ENCODE results near the gene CCDC6. TPM values are rescaled to one million over a fixed set of nuclear protein-coding genes. Genes with fewer than 3 reads are reported as not detected.
"Not testable (repeated sequence)": the region's sequence is repeated elsewhere in the genome, so short reads cannot be mapped to it uniquely, and the experiment has no call there.

Gene CCDC6
- 37.6 and 46.1 TPM in 2 replicates for total RNA-seq (2014; rRNA removed)
- percentile 93 among the genes with signal in this experiment for Bru-seq, nascent RNA
- BruChase-seq, experiment 1, labeled RNA remaining after a 6-hour chase: percentile 92 among the genes with signal in this experiment
- BruChase-seq, experiment 2, labeled RNA remaining after a 2-hour chase: percentile 87 among the genes with signal in this experiment
- long read RNA-seq, full-length matches to known transcripts: 52 of 122 reads
- long read RNA-seq, partial matches to known transcripts: 12 of 122 reads
- long read RNA-seq, other reads (novel, unspliced or antisense): 58 of 122 reads

DNA sequence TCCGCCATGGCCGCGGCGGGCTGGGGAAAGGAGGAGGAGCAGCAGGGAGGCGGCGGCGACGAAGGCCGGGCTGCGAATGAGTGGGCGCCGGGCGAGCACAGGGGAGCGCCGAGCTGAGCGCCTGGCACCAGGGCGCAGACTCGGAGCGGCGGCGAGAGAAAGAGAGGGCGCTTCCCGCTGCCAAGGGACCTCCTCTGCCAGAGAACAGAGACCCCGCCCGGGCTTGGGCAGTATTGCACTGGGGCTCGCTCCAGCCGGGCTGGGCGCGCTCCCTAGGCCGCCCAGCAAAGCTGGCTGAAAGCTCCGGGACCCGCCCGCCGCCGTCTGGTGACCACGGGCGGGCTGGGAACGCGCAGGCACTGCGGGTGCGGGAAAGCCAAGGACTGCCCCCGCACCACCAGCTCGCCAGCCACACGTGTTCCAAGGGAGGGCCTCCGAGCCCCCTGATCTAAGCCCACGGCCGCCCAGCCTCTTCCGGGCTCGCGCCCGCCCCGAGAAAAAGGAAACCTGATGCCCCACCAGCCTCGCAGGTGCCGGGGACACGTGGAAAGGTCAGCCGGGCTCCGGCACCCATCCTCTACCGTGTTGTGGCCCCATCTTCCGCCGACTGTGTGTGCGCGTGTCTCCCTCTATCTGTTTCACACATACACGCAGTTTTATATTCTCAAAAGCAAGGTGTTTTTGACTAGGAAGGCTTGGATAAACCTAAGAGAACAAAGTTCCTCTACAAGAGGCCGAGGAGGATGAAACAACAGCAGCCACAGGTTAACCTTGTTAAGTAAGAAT, at the start of gene CCDC6:
Gene CCDC6 (minus strand): TSS at position 140 of the 786 bp plus-strand sequence. CDS start 132 bp downstream, at position 8.
- peaks cover 27% of the 10 kb centered on the region for H4K20me1 ChIP-seq (ENCODE audit: low read length)
- ATAC-seq (peak; percentile 77), DNase-seq (peak; percentile 98)
- peaks cover 45% of the 10 kb centered on the region for H3K4me1 ChIP-seq (ENCODE audit: insufficient read depth, low read length)
- intact Hi-C loops (cut with micrococcal nuclease): loop anchor here (1.0 to 5.0 kb wide), 4 partner anchors 42 to 280 kb away; no protein-coding TSS in a partner anchor
- peak within 1 kb of the TSS; percentile 70 for H2AFZ ChIP-seq (ENCODE audit: low read length)
- peak within 1 kb of the TSS; percentile 84 for H3K4me2 ChIP-seq (ENCODE audit: low read length)
- peaks cover 12% of the 10 kb centered on the region for H3F3A ChIP-seq (ENCODE audit: low read length, unreplicated experiment)
- H3K27me3 ChIP-seq (ENCODE audit: low read length): no peaks in the 10 kb centered on the region
- H3K9me3 ChIP-seq (ENCODE audit: low read length): no peaks in the 10 kb centered on the region
- ChIA-PET CTCF (interaction anchor here (0.5 to 2.2 kb wide), 9 partner anchors 41 to 269 kb away, joined by 3 to 12 read pairs (median 4); no protein-coding TSS in a partner anchor), POLR2A (ENCODE audit: unreplicated experiment) (interaction anchor here (0.5 to 0.9 kb wide), 2 partner anchors 42 to 59 kb away, joined by 3 to 5 read pairs; no protein-coding TSS in a partner anchor)
- H3K27ac ChIP-seq (ENCODE audit: low read length): peak within 1 kb of the TSS; percentile 70
- BruUV-seq (replicated peaks): TSS peak; percentile 85
- H3K4me3 ChIP-seq (ENCODE audit: low read length): peak within 1 kb of the TSS; percentile 93
- H3K36me3 ChIP-seq (ENCODE audit: low read depth, low read length): no peaks in the 10 kb centered on the region
- peaks cover 47% of the 10 kb centered on the region for H3K79me2 ChIP-seq (ENCODE audit: low read length)
- TF ChIP-seq EZH2 (IDR thresholded peaks at IDR 0.05; ENCODE audit: low read length, unreplicated experiment): no peak
- 0 out of 2 replicates have a peak, but pooled peaks have one; percentile 29 for TF ChIP-seq EZH2phosphoT487 (IDR thresholded peaks at IDR 0.05; ENCODE audit: borderline replicate concordance, low read length)
- TF ChIP-seq, protein P1, sequence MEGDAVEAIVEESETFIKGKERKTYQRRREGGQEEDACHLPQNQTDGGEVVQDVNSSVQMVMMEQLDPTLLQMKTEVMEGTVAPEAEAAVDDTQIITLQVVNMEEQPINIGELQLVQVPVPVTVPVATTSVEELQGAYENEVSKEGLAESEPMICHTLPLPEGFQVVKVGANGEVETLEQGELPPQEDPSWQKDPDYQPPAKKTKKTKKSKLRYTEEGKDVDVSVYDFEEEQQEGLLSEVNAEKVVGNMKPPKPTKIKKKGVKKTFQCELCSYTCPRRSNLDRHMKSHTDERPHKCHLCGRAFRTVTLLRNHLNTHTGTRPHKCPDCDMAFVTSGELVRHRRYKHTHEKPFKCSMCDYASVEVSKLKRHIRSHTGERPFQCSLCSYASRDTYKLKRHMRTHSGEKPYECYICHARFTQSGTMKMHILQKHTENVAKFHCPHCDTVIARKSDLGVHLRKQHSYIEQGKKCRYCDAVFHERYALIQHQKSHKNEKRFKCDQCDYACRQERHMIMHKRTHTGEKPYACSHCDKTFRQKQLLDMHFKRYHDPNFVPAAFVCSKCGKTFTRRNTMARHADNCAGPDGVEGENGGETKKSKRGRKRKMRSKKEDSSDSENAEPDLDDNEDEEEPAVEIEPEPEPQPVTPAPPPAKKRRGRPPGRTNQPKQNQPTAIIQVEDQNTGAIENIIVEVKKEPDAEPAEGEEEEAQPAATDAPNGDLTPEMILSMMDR (conservative IDR thresholded peaks at IDR 0.05; ENCODE audit: low read depth, low read length): peak; percentile 77
- no peaks in the 10 kb centered on the region for H3K9me2 ChIP-seq (replicated peaks; ENCODE audit: low read length)
- H3K9ac ChIP-seq (ENCODE audit: low read length): peak within 1 kb of the TSS; percentile 82

DNA sequence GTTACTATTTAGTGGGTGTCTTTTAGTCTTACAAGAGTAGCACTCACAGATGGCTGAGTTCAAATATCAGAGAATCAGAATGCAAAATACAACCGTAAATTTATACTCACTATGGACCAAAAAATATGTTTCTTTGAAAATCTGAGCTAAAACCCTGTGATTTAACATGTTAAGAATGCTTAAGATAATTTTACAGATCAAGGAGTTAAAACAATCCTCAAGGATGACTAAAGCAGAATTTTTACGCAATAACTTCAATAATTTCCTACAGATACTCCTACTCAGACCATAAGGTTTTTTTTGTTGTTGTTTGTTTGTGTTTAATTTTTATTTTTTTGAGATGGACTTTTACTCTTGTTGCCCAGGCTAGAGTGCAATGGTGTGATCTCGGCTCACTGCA, 47.9 kb upstream of the CCDC6 start:
- no peaks in the 10 kb centered on the region for H3K36me3 ChIP-seq (ENCODE audit: low read depth, low read length)
- H3K4me2 ChIP-seq (ENCODE audit: low read length): no peak overlapping the region
- no peaks in the 10 kb centered on the region for H4K20me1 ChIP-seq (ENCODE audit: low read length)
- intact Hi-C loops (cut with micrococcal nuclease): no loop called here
- no peak overlapping the region for H3K9ac ChIP-seq (ENCODE audit: low read length)
- ChIA-PET POLR2A (ENCODE audit: unreplicated experiment) (interaction anchor here (0.6 kb wide), 1 partner anchor 45 kb away, joined by 3 read pairs; no protein-coding TSS in a partner anchor), CTCF (no interaction called here)
- H3K4me3 ChIP-seq (ENCODE audit: low read length): no peak overlapping the region
- DNase-seq (no peak), ATAC-seq (no peak)
- H3K9me3 ChIP-seq (ENCODE audit: low read length): no peaks in the 10 kb centered on the region
- H3F3A ChIP-seq (ENCODE audit: low read length, unreplicated experiment): no peaks in the 10 kb centered on the region
- no peak overlapping the region for H2AFZ ChIP-seq (ENCODE audit: low read length)
- no peak overlapping the region for H3K27ac ChIP-seq (ENCODE audit: low read length)
- TF ChIP-seq EZH2 (IDR thresholded peaks at IDR 0.05; ENCODE audit: low read length, unreplicated experiment) (no peak), EZH2phosphoT487 (IDR thresholded peaks at IDR 0.05; ENCODE audit: borderline replicate concordance, low read length) (no peak)
- TF ChIP-seq, protein P1 (conservative IDR thresholded peaks at IDR 0.05; ENCODE audit: low read depth, low read length): no peak
- no peaks in the 10 kb centered on the region for H3K27me3 ChIP-seq (ENCODE audit: low read length)
- BruUV-seq (replicated peaks): no TSS peak
- no peaks in the 10 kb centered on the region for H3K9me2 ChIP-seq (replicated peaks; ENCODE audit: low read length)
- H3K4me1 ChIP-seq (ENCODE audit: insufficient read depth, low read length): 0 out of 2 replicates have a peak, but pooled peaks cover 4% of the 10 kb centered on the region
- H3K79me2 ChIP-seq (ENCODE audit: low read length): no peaks in the 10 kb centered on the region

DNA sequence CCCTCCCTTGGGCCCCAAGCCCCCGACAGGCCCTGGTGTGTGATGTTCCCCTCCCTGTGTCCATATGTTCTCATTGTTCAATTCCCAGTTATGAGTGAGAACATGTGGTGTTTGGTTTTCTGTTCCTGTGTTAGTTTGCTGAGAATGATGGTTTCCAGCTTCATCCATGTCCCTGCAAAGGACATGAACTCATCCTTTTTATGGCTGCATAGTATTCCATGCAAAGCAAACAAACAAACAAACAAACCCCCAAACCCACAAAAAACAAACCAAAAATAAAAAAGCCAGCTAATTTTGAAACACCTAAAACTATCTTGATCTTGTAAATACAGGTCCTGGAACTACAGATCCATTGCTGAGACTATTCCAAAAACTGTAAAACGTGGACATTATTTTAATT, 47.4 kb upstream of the CCDC6 start:
- H3K9me3 ChIP-seq (ENCODE audit: low read length); H3K9me2 ChIP-seq (replicated peaks; ENCODE audit: low read length); DNase-seq; H3K4me2 ChIP-seq (ENCODE audit: low read length); H3K4me3 ChIP-seq (ENCODE audit: low read length); H3K9ac ChIP-seq (ENCODE audit: low read length); H3F3A ChIP-seq (ENCODE audit: low read length, unreplicated experiment); H4K20me1 ChIP-seq (ENCODE audit: low read length); intact Hi-C loops (cut with micrococcal nuclease); CTCF ChIA-PET; POLR2A ChIA-PET (ENCODE audit: unreplicated experiment); H3K27ac ChIP-seq (ENCODE audit: low read length); H3K27me3 ChIP-seq (ENCODE audit: low read length); ATAC-seq; BruUV-seq (replicated peaks); H3K4me1 ChIP-seq (ENCODE audit: insufficient read depth, low read length); H3K36me3 ChIP-seq (ENCODE audit: low read depth, low read length); H2AFZ ChIP-seq (ENCODE audit: low read length); H3K79me2 ChIP-seq (ENCODE audit: low read length): not testable (repeated sequence)
